ENCODE results near the gene LRFN4.
"Not testable (repeated sequence)": the region's sequence is repeated elsewhere in the genome, so short reads cannot be mapped to it uniquely, and the experiment has no call there.

LRFN4 gene

GRCh38 chr11:66820381-66820780 is 36.5 kb upstream of the LRFN4 start:
- H3K27ac ChIP-seq (ENCODE audit: low read length), result no peak overlapping the region
- no peaks in the 10 kb centered on the region for H4K20me1 ChIP-seq (ENCODE audit: insufficient read depth, low read length)
- no peak for DNase-seq
- no peaks in the 10 kb centered on the region for H3K79me2 ChIP-seq (ENCODE audit: low read length)
- no peak overlapping the region for H3K9ac ChIP-seq (ENCODE audit: low read length)
- H3K4me1 ChIP-seq (ENCODE audit: low read length), result no peaks in the 10 kb centered on the region
- no peaks in the 10 kb centered on the region for H3K36me3 ChIP-seq (replicated peaks; ENCODE audit: insufficient read depth, low read length)
- no peak overlapping the region for H3K4me2 ChIP-seq (ENCODE audit: low read depth, low read length)
- H3F3A ChIP-seq (ENCODE audit: insufficient read depth, low read length), result no peaks in the 10 kb centered on the region
- no peak overlapping the region for H3K4me3 ChIP-seq (ENCODE audit: low read length)
- no peaks in the 10 kb centered on the region for H3K9me2 ChIP-seq (replicated peaks; ENCODE audit: insufficient read depth, low read length)
- no peaks in the 10 kb centered on the region for H3K9me3 ChIP-seq (replicated peaks; ENCODE audit: insufficient read depth, low read length)
- no peak for TF ChIP-seq EZH2phosphoT487 (IDR thresholded peaks at IDR 0.05; ENCODE audit: low read length)
- H2AFZ ChIP-seq (ENCODE audit: low read length), result no peak overlapping the region
- H3K27me3 ChIP-seq (replicated peaks; ENCODE audit: insufficient read depth, low read length), result no peaks in the 10 kb centered on the region

GRCh38 chr11:66820901-66821300 is 36.0 kb upstream of the LRFN4 start:
- Histone ChIP-seq H3K9ac (ENCODE audit: low read length) (no peak overlapping the region), H3K4me1 (ENCODE audit: low read length) (no peaks in the 10 kb centered on the region), H3K36me3 (replicated peaks; ENCODE audit: insufficient read depth, low read length) (no peaks in the 10 kb centered on the region), H3K4me2 (ENCODE audit: low read depth, low read length) (no peak overlapping the region), H4K20me1 (ENCODE audit: insufficient read depth, low read length) (no peaks in the 10 kb centered on the region), H3K9me3 (replicated peaks; ENCODE audit: insufficient read depth, low read length) (no peaks in the 10 kb centered on the region), H3F3A (ENCODE audit: insufficient read depth, low read length) (no peaks in the 10 kb centered on the region), H3K9me2 (replicated peaks; ENCODE audit: insufficient read depth, low read length) (no peaks in the 10 kb centered on the region), H3K27ac (ENCODE audit: low read length) (no peak overlapping the region), H3K4me3 (ENCODE audit: low read length) (no peak overlapping the region), H3K27me3 (replicated peaks; ENCODE audit: insufficient read depth, low read length) (no peaks in the 10 kb centered on the region), H2AFZ (ENCODE audit: low read length) (no peak overlapping the region), H3K79me2 (ENCODE audit: low read length) (no peaks in the 10 kb centered on the region)
- TF ChIP-seq EZH2 (optimal IDR thresholded peaks at IDR 0.05; ENCODE audit: low read depth, low read length) (no peak), EZH2phosphoT487 (IDR thresholded peaks at IDR 0.05; ENCODE audit: low read length) (no peak), CTCF (IDR thresholded peaks at IDR 0.05; ENCODE audit: low read length) (no peak)
- DNase-seq, result no peak

GRCh38 chr11:66823700-66824099 is 33.2 kb upstream of the LRFN4 start:
- Histone ChIP-seq H2AFZ (ENCODE audit: low read length) (no peak overlapping the region), H3K27ac (ENCODE audit: low read length) (no peak overlapping the region), H3K79me2 (ENCODE audit: low read length) (no peaks in the 10 kb centered on the region), H3F3A (ENCODE audit: insufficient read depth, low read length) (no peaks in the 10 kb centered on the region), H3K9me3 (replicated peaks; ENCODE audit: insufficient read depth, low read length) (no peaks in the 10 kb centered on the region), H3K9ac (ENCODE audit: low read length) (no peak overlapping the region), H3K9me2 (replicated peaks; ENCODE audit: insufficient read depth, low read length) (no peaks in the 10 kb centered on the region), H4K20me1 (ENCODE audit: insufficient read depth, low read length) (no peaks in the 10 kb centered on the region), H3K36me3 (replicated peaks; ENCODE audit: insufficient read depth, low read length) (no peaks in the 10 kb centered on the region), H3K27me3 (replicated peaks; ENCODE audit: insufficient read depth, low read length) (no peaks in the 10 kb centered on the region), H3K4me3 (ENCODE audit: low read length) (no peak overlapping the region), H3K4me2 (ENCODE audit: low read depth, low read length) (no peak overlapping the region), H3K4me1 (ENCODE audit: low read length) (no peaks in the 10 kb centered on the region)
- TF ChIP-seq EZH2phosphoT487 (IDR thresholded peaks at IDR 0.05; ENCODE audit: low read length), result no peak
- no peak for TF ChIP-seq EZH2 (optimal IDR thresholded peaks at IDR 0.05; ENCODE audit: low read depth, low read length)
- no peak for TF ChIP-seq CTCF (IDR thresholded peaks at IDR 0.05; ENCODE audit: low read length)
- no peak for DNase-seq

GRCh38 chr11:66824573-66824972 is 32.3 kb upstream of the LRFN4 start:
- H3K27ac ChIP-seq (ENCODE audit: low read length); H3K4me1 ChIP-seq (ENCODE audit: low read length); H3K36me3 ChIP-seq (replicated peaks; ENCODE audit: insufficient read depth, low read length); H3F3A ChIP-seq (ENCODE audit: insufficient read depth, low read length); H3K9ac ChIP-seq (ENCODE audit: low read length); H3K27me3 ChIP-seq (replicated peaks; ENCODE audit: insufficient read depth, low read length); H3K79me2 ChIP-seq (ENCODE audit: low read length); H2AFZ ChIP-seq (ENCODE audit: low read length); H4K20me1 ChIP-seq (ENCODE audit: insufficient read depth, low read length); H3K4me3 ChIP-seq (ENCODE audit: low read length); H3K9me2 ChIP-seq (replicated peaks; ENCODE audit: insufficient read depth, low read length); H3K9me3 ChIP-seq (replicated peaks; ENCODE audit: insufficient read depth, low read length); H3K4me2 ChIP-seq (ENCODE audit: low read depth, low read length); DNase-seq: not testable (repeated sequence)
